Endothelial cell of umbilical vein (primary cell): ENCODE measurements around the gene CHRNA7. TPM values are rescaled to one million over a fixed set of nuclear protein-coding genes. Genes with fewer than 3 reads are reported as not detected.

Source experiments
- BruUV-seq: library from RNA; stranded (reverse); fragments of 400-500 nt; replicated peaks from 2 replicates; lab custom pipeline; 2021; lab: Mats Ljungman, UMichigan
- CTCF ChIA-PET: fragments of 300-600, 350-600 bp; sonication (Branson Sonifier 250); formaldehyde crosslinking; loops from one replicate; lab custom pipeline; 2021; ENCODE audit warnings: antibody characterized with exemption, inconsistent platforms; lab: Charles Lee
- POLR2A ChIA-PET: fragments of 300-600, 350-600 bp; sonication (Branson Sonifier 250); formaldehyde crosslinking; loops from one replicate; lab custom pipeline; 2021; ENCODE audit warnings: antibody characterized with exemption, inconsistent platforms; lab: Charles Lee
- DNase-seq: peaks from one replicate; pipeline ENCODE4 v3.0.0-alpha.2; 2011; ENCODE audit warnings: low read depth, low spot score
- FAIRE-seq: peaks from 2 replicates; lab custom pipeline; 2011; peaks lifted over from hg19 to GRCh38; lab: Jason Lieb, UNC
- H2AFZ ChIP-seq: 2 replicates; pipeline ENCODE4 v1.6.0; 2012; ENCODE audit warnings: low read depth, low read length, control low read depth, inconsistent platforms
- H3K27ac ChIP-seq: 2 replicates; pipeline ENCODE4 v1.5.1; 2011; ENCODE audit warnings: low read depth, mild to moderate bottlenecking, control low read depth, low read length, moderate library complexity; ENCODE audit not compliant: insufficient read depth
- H3K27me3 ChIP-seq, 2 experiments: 2 replicates each; pipeline versions ENCODE4 v1.6.0 to v1.6.1; 2011; ENCODE audit warnings: low read length in 2 of 2, mixed read lengths in 1 of 2; ENCODE audit not compliant: control insufficient read depth in 2 of 2, insufficient read depth in 2 of 2
- H3K36me3 ChIP-seq, 2 experiments: 2 replicates in 1 of 2; 3 replicates in 1 of 2; pipeline ENCODE4 v1.5.1; 2011; ENCODE audit warnings: low read length in 2 of 2, mild to moderate bottlenecking in 1 of 2, moderate library complexity in 1 of 2; ENCODE audit not compliant: control insufficient read depth in 2 of 2, insufficient read depth in 2 of 2; ENCODE audit errors: extremely low read depth in 1 of 2
- H3K4me1 ChIP-seq: 3 replicates; pipeline ENCODE4 v1.5.1; 2011; ENCODE audit warnings: mild to moderate bottlenecking, low read length; ENCODE audit not compliant: control insufficient read depth, insufficient read depth; ENCODE audit errors: extremely low read depth
- H3K4me2 ChIP-seq: 2 replicates; pipeline ENCODE4 v1.6.1; 2011; ENCODE audit warnings: low read length, control low read depth, mixed read lengths; ENCODE audit not compliant: insufficient read depth
- H3K4me3 ChIP-seq, 3 experiments: fragments of 200-600 bp in 1 of 3; sonication (generic), shearing (Covaris generic) in 1 of 3; replicated peaks in 1 of 3; 2 replicates each; pipeline ENCODE4 v1.5.1; 2011 to 2016; ENCODE audit warnings: control low read depth in 3 of 3, low read length in 3 of 3, mild to moderate bottlenecking in 2 of 3, inconsistent platforms in 1 of 3, low read depth in 1 of 3, moderate library complexity in 1 of 3; ENCODE audit not compliant: insufficient read depth in 1 of 3
- H3K79me2 ChIP-seq: 2 replicates; pipeline ENCODE4 v1.6.0; 2012; ENCODE audit warnings: low read length, inconsistent platforms; ENCODE audit not compliant: control insufficient read depth, insufficient read depth
- H3K9ac ChIP-seq: replicated peaks from 2 replicates; pipeline ENCODE3; 2011; ENCODE audit warnings: low read length, control low read depth; ENCODE audit not compliant: insufficient read depth; ENCODE audit errors: extremely low read depth
- H3K9me1 ChIP-seq: replicated peaks from 3 replicates; pipeline ENCODE4 v1.6.0; 2011; ENCODE audit warnings: mild to moderate bottlenecking, low read length; ENCODE audit not compliant: control insufficient read depth, insufficient read depth; ENCODE audit errors: extremely low read depth
- H3K9me3 ChIP-seq: replicated peaks from 2 replicates; pipeline ENCODE4 v1.5.1; 2012; ENCODE audit warnings: low read length, inconsistent platforms; ENCODE audit not compliant: control insufficient read depth, insufficient read depth
- H4K20me1 ChIP-seq: replicated peaks from 2 replicates; pipeline ENCODE3; 2011; ENCODE audit warnings: mild to moderate bottlenecking, low read length; ENCODE audit not compliant: control insufficient read depth, insufficient read depth; ENCODE audit errors: extremely low read depth
- EZH2 ChIP-seq: IDR thresholded peaks from 2 replicates; pipeline ENCODE4 v1.6.1; 2012; ENCODE audit warnings: borderline replicate concordance, low read depth, mild to moderate bottlenecking, moderate library complexity, low read length, inconsistent platforms; ENCODE audit not compliant: severe bottlenecking
- GATA2 ChIP-seq: IDR thresholded peaks from 2 replicates; pipeline ENCODE4 v1.7.0; 2011; ENCODE audit warnings: low read depth, mild to moderate bottlenecking, moderate library complexity, mixed read lengths, low read length; ENCODE audit not compliant: insufficient read length, insufficient read depth
- JUN ChIP-seq: IDR thresholded peaks from 2 replicates; pipeline ENCODE4 v1.6.1; 2011; ENCODE audit warnings: borderline replicate concordance, low read depth; ENCODE audit not compliant: insufficient read length, insufficient read depth
- MAX ChIP-seq: IDR thresholded peaks from 2 replicates; pipeline ENCODE4 v1.6.1; 2011; ENCODE audit not compliant: insufficient read depth, insufficient read length
- MYC ChIP-seq: IDR thresholded peaks from one replicate; pipeline ENCODE4 v1.6.1; 2011; ENCODE audit warnings: mild to moderate bottlenecking, low read depth, low read length
- POLR2A ChIP-seq: IDR thresholded peaks from 2 replicates; pipeline ENCODE4 v1.6.1; 2012; ENCODE audit warnings: low read depth, mild to moderate bottlenecking, control low read depth, low read length
- POLR2AphosphoS5 ChIP-seq: IDR thresholded peaks from 2 replicates; pipeline ENCODE4 v1.6.1; 2012; ENCODE audit warnings: low read depth, mild to moderate bottlenecking, control low read depth, low read length, moderate library complexity; ENCODE audit not compliant: insufficient read depth
- dilution Hi-C: fragments of 300-500 bp; cut with MboI; formaldehyde crosslinking; loops from one replicate; pipeline ENCODE4 v1.15.0; 2019; ENCODE audit warnings: low sequenced_read_pairs; ENCODE audit not compliant: extremely low pct_ligation_motif_present
- intact Hi-C: fragments of 100-400 bp; cut with micrococcal nuclease; formaldehyde crosslinking; loops from one replicate; pipeline ENCODE4 v1.10.0; 2022
- polyA plus RNA-seq, 4 experiments: library from polyadenylated mRNA; depleted of rRNA in 3 of 4; stranded (reverse) in 3 of 4; unstranded in 1 of 4; fragments of >200 nt; gene quantifications; 2 replicates each; pipeline versions ENCODE4 v1.2.1 to v1.2.3, GENCODE V29; 2011 to 2012; ENCODE audit warnings: missing spikeins in 1 of 4
- total RNA-seq: library from RNA; stranded (reverse); gene quantifications from 2 replicates; pipeline ENCODE4 v1.2.3, GENCODE V29; 2021
- TF ChIP-seq, protein P1 (sequence below), 2 donors: IDR thresholded peaks; 1 replicate in 1 of 2; 2 replicates in 1 of 2; pipeline ENCODE4 v1.5.1; 2011; ENCODE audit warnings: low read length in 2 of 2, mild to moderate bottlenecking in 2 of 2, moderate library complexity in 2 of 2, control low read depth in 1 of 2, inconsistent platforms in 1 of 2, low read depth in 1 of 2; ENCODE audit not compliant: insufficient read depth in 1 of 2; ENCODE audit errors: extremely low read depth in 1 of 2

CHRNA7 gene
- total and polyA plus RNA-seq, 2 donors (not counting 3 experiments of a cell fraction or from before 2014, with no cell fraction given), result 0.70 to 2.6 TPM

- no peak overlapping the region for H2AFZ ChIP-seq
- no peaks in the 10 kb centered on the region for H3K36me3 ChIP-seq
- intact Hi-C loops (no loop called here), dilution Hi-C loops (no loop called here)
- ChIA-PET POLR2A (no interaction called here), CTCF (no interaction called here)
- H4K20me1 ChIP-seq, result no peaks in the 10 kb centered on the region
- H3K4me1 ChIP-seq, result no peaks in the 10 kb centered on the region
- no peaks in the 10 kb centered on the region for H3K9me1 ChIP-seq
- FAIRE-seq (no peak), DNase-seq (no peak)
- H3K4me2 ChIP-seq, result no peak overlapping the region
- no peak overlapping the region for H3K4me3 ChIP-seq
- no peak overlapping the region for H3K9ac ChIP-seq
- no peaks in the 10 kb centered on the region for H3K27me3 ChIP-seq
- no TSS peak for BruUV-seq
- H3K9me3 ChIP-seq, result no peaks in the 10 kb centered on the region
- H3K79me2 ChIP-seq, result no peaks in the 10 kb centered on the region
- no peak overlapping the region for H3K27ac ChIP-seq
- TF ChIP-seq EZH2, result no peak
- no peak for TF ChIP-seq POLR2AphosphoS5
- no peak for TF ChIP-seq GATA2
- no peak for TF ChIP-seq MAX
- TF ChIP-seq, protein P1, sequence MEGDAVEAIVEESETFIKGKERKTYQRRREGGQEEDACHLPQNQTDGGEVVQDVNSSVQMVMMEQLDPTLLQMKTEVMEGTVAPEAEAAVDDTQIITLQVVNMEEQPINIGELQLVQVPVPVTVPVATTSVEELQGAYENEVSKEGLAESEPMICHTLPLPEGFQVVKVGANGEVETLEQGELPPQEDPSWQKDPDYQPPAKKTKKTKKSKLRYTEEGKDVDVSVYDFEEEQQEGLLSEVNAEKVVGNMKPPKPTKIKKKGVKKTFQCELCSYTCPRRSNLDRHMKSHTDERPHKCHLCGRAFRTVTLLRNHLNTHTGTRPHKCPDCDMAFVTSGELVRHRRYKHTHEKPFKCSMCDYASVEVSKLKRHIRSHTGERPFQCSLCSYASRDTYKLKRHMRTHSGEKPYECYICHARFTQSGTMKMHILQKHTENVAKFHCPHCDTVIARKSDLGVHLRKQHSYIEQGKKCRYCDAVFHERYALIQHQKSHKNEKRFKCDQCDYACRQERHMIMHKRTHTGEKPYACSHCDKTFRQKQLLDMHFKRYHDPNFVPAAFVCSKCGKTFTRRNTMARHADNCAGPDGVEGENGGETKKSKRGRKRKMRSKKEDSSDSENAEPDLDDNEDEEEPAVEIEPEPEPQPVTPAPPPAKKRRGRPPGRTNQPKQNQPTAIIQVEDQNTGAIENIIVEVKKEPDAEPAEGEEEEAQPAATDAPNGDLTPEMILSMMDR (IDR thresholded peaks at IDR 0.05; ENCODE audit: extremely low read depth in 1 of 2, insufficient read depth in 1 of 2, low read depth in 1 of 2, low read length in 2 of 2), result no peak
- no peak for TF ChIP-seq JUN
- TF ChIP-seq MYC, result no peak
- no peak for TF ChIP-seq POLR2A
Measured at GRCh38 chr15:32105258-32106241, 75.2 kb downstream of the CHRNA7 start.
